Glomerular visceral epithelial cell (primary cell): ENCODE data around the gene PPIG.
"Not testable (repeated sequence)": the region's sequence is repeated elsewhere in the genome, so short reads cannot be mapped to it uniquely, and the experiment has no call there.

Source experiments
- DNase-seq: peaks from one replicate; pipeline ENCODE4 v3.0.0-alpha.2; 2016; ENCODE audit errors: extremely low spot score

The PPIG gene

DNA sequence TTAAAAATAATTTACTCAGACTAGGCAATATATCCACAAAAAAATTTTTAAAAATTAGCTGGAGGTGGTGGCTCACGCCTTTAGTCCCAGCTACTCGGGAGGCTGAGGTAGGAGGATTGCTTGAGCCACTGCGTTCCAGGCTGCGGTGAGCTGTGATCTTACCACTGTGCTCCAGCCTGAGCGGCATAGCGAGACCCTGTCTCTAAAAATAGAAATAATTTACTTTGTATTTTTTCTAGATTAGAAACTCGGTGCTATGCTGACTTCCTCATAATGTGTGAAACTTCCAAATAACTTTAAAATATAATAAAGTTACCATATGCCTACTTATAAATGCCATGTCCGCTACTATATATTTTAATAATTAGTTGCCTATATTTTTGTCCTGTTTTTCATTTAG, 6.7 kb downstream of the PPIG start:
- DNase-seq, result no peak

GRCh38 chr2:169596546-169596945, 12.4 kb downstream of the PPIG start:
- DNase-seq, result not testable (repeated sequence)

- no peak for DNase-seq
Measured at GRCh38 chr2:169598982-169599381, 14.8 kb downstream of the PPIG start.

GRCh38 chr2:169599568-169599967, 15.4 kb downstream of the PPIG start:
- DNase-seq, result no peak

DNA sequence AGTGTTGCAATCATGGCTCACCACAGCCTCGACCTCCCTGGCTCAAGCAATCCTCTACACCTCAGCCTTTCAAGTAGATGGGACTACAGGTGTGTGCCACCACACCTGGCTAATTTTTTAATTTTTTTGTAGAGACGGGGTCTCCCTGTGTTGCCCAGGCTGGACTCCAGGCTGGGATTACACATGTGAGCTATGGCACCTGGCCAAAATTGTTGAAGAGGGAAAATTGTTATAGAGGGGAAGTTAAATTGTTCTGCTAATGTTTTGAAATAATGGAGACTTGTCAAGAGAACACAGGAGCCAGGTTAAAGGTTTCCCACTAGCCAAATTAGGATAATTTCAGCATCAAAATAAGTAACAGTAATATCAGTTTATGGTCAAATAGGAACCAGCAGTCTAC, 25.1 kb downstream of the PPIG start:
- no peak for DNase-seq

GRCh38 chr2:169613876-169614275, 29.7 kb downstream of the PPIG start:
- DNase-seq, result no peak

DNA sequence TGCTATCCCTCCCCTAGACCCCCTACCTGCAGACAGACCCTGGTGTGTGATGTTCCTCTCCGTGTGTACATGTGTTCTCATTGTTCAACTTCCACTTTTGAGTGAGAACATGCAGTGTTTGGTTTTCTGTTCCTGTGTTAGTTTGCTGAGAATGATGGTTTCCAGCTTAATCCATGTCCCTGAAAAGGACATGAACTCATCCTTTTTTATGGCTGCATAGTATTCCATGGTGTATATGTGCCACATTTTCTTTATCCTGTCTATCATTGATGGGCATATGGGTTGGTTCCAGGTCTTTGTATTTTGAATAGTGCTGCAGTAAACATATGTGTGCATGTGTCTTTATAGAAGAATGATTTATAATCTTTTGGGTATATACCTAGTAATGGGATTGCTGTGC, 31.8 kb downstream of the PPIG start:
- not testable (repeated sequence) for DNase-seq

DNA sequence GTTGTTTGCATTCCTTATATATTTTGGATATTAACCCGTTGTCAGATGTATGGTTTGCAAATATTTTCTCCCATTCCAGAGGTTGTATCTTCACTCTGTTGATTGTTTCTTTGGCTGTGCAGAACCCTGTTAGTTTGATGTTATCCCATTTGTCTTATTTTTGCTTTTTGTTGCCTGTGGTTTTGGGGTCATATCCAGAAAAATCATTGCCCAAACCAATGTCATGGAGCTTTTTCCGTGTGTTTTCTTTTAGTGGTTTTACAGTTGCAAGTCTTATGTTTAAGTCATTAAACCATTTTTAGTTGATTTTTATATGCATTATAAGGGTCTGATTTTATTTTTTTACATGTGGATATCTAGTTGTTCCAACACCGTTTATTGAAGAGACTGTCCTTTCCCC, 35.8 kb downstream of the PPIG start:
- no peak for DNase-seq

- DNase-seq, result no peak
Measured at GRCh38 chr2:169620509-169620908, 36.4 kb downstream of the PPIG start.

DNA sequence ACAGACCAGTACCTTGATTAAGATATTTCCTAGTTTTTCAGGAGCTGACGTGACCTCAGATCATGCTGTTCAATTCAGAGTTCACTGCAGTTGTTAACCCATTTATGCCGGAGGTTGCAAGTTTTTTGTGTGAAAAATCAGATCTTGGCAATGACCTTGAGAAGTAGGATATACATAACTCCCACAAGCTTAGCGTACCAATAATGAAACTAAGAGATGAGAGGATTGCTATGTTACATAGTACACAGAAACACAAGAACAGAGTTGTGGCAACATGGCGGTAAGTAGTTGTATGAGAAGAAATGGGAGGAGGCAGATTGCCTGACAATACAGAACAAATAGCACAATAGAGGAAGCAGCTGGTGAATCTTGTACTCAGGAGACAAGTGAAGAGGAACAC, 39.1 kb downstream of the PPIG start:
- DNase-seq, result no peak

- DNase-seq, result no peak
Measured at GRCh38 chr2:169625781-169626180, 41.6 kb downstream of the PPIG start.

DNA sequence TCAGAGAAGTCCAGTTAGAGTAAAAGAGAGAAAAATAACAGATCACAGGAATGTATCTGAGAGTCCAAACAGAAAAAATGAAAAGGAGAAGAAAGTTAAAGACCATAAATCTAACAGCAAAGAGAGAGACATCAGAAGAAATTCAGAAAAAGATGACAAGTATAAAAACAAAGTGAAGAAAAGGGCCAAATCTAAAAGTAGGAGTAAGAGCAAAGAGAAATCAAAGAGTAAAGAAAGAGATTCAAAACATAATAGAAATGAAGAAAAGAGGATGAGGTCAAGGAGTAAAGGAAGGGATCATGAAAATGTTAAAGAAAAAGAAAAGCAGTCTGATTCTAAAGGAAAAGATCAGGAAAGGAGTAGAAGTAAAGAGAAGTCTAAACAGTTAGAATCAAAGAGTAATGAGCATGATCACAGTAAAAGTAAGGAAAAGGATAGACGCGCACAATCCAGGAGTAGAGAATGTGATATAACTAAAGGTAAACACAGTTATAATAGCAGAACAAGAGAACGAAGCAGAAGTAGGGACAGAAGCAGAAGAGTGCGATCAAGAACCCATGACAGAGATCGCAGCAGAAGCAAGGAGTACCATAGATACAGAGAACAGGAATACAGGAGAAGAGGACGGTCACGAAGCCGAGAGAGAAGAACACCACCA, 52.4 kb downstream of the PPIG start:
- DNase-seq, result no peak

- no peak for DNase-seq
Measured at GRCh38 chr2:169637620-169638019, 53.5 kb downstream of the PPIG start.

GRCh38 chr2:169640104-169640503, 56.0 kb downstream of the PPIG start:
- no peak for DNase-seq

DNA sequence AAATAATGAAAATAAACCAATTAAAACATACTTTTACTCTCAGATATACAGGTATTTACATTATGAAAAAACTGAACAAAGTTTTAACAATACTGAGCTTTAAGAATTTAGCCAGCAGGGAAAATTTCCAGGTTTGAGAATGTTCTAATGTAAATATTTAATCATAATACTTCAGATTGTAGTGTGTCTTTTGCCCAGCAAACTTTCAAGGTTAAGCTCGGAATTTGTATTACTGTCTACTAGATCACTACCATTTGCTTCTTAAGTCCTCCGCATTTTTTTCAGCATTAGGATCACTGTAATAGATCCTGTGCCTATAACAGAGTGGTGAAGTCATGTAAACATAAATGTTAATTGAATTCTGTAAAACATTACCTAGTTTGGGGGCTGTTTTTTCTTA, 57.3 kb downstream of the PPIG start:
- no peak for DNase-seq

- no peak for DNase-seq
Measured at GRCh38 chr2:169644173-169644572, 60.0 kb downstream of the PPIG start.

DNA sequence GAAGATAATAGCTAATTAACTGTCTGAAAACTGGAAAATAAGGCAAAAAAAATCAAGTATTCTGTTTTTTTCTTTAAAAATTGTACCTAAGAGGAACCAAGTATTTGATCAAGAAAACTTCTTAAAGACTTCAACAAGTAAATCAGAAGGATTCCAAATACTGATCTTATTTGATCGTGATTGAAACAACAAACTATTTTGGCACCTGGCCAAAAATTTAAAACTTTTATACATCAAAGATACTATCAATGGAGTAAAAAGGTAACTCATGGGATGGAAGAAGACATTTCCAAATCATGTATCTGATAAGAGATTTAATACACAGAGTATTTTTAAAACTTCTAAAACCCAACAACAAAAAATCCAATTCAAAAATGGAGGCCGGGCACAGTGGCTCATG, 63.3 kb downstream of the PPIG start:
- no peak for DNase-seq

GRCh38 chr2:169649278-169649677, 65.1 kb downstream of the PPIG start:
- DNase-seq, result no peak

DNA sequence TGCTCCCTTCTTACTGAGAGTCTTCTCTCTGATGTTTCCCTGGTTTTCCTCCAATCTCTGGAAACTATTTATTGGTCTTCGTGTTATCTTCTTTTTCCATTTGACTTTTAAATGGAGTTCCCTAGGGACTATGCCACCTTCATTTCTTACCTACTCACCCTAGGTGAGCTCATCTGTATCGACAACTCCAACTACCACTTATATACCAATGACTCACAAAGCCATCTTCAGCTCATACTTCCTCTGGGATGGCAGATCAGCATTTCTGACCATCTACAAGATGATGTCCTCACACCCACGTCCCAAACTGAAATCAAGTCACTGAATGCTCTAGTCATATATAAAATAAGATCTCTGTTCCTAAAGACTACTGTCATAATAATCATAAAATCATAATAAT, 69.5 kb downstream of the PPIG start:
- DNase-seq, result no peak

GRCh38 chr2:169656164-169656563, 72.0 kb downstream of the PPIG start:
- no peak for DNase-seq

DNA sequence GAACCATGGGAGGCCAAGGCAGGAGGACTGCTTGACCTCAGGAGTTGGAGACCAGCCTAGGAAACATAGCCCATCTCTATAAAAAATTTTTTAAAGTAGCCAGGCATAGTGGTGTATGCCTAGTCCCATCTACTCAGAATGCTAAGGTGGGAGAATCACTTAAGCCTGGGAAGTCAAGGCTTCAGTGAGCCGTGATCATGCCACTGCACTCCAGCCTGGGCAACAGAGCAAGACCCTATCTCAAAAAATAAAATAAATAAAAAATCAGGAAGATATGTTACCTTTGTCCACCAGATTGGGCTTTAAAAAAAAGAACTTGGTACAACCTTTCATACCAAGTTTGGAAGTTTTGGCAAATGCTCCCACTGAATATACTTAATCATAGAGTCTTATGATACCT, 74.7 kb downstream of the PPIG start:
- no peak for DNase-seq

DNA sequence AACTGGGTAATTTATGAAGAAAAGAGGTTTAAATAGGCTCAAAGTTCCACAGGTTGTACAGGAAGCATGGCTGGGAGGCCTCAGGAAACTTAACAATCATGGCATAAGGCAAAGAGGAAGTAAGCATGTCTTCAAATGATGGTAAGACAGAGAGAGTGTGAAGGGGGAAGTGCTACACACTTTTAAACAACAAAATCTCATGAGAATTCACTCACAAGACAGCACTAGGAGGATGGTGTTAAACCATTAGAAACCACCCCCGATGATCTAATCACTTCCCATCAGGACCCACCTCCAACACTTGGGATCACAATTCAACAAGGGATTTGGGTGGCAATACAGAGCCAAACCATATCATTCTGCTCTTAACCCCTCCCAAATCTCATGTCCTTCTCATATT, 75.2 kb downstream of the PPIG start:
- no peak for DNase-seq

DNA sequence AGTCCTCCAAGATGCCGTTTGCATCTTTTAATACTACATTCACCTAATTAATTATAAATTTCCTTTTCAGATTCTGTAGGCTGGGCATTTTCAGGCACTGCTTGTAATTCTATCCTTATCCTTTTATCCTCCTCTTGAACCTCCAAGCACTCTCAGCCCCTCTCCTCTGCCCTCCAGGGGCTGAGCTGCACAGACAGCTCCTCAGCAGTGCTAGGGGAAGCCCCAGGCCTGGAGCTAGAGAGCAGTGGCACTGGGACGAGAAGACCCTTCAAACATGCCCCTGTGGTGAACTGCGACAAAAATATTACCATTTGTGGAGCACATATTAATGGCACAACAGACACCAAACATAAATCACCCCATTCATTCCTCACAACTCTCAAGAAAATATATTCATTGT, 77.1 kb downstream of the PPIG start:
- DNase-seq, result no peak

GRCh38 chr2:169662744-169663143, 78.6 kb downstream of the PPIG start:
- DNase-seq, result no peak
